ENCODE data around the gene RRAGC. TPM values are rescaled to one million over a fixed set of nuclear protein-coding genes. Genes with fewer than 3 reads are reported as not detected.
"Not testable (repeated sequence)": the region's sequence is repeated elsewhere in the genome, so short reads cannot be mapped to it uniquely, and the experiment has no call there.

RRAGC gene
- total RNA-seq, 1 experiment from 2014 or later, result 4.3 TPM

DNA sequence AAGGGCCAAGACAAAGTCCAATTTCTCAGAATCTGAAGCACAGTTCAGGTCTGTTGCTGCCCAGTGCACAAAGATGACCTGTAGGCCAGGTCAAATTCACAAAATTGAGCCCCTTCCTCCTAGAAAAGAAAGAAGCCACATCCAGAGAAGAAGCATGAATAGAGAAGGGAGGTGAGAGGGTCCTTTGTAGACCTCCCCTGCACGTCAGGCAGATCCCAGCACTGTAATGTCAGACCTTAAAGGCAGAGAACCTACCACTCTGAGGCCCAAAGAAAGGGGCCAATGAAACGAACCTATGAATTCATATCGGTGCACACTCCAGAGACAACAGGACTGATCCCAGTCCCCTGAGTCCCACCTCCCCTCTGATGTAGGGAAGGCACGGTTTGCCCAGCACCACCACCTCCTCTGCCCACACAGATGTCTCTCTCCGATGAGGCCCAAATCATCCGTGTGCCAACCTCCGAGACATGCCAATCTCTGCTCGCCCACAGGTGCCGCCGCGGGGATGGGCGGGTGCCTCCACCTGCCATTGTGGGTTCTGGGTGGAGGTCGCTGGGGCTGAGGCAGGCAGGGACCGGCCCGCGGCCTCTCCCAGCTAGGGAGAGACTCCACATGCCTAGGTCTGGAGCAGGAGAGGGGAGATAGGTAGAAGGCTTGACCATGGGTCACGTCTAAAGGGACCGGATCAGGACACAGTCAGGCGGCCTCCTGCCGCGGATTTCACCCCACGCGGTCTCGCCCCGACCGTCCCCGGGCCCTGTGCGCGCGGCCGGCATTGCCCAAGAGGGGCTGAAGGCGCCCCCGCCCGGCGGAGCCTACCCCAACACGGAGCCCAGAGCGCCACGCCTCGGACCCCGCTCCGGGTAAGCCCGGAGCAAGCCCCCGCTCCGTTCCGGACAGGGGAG, 42.1 kb downstream of the RRAGC start:
- no peak for DNase-seq (ENCODE audit: low spot score)

DNA sequence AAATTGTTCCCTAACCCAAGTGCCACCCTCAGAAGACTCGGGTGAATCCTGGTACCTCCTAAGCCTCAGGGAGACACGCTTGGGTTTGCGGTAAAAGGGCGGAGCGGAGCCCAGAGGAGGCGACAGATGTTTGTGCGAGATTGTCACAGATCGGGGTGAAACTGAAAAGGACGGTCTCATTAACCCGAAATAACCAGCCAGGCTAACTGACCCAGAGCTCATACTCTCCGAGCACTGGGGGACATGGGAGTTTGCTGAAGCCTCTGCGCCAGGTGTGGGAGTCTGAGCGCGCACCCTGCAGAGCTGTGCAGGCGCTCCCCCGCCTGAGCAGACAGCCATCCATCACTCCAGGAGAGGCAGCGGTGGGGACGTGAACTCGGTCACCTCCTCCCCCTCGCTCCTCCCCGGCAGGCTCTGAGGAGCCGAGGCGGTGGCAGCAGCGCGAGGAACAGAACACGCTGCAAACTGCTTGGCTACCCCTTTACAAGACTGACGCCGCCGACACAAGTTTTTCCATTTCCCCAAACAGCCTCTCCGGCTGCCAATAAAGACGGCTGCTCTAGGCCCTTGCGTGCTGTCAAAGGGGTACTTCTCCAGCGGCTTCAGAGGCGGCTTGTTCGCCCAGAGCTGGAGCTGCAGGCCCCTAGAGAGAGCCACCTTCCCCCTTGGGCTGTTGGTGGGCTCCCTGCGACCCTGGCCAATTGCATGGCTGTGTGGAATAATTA, 43.5 kb downstream of the RRAGC start:
- no peak for DNase-seq (ENCODE audit: low spot score)

DNA sequence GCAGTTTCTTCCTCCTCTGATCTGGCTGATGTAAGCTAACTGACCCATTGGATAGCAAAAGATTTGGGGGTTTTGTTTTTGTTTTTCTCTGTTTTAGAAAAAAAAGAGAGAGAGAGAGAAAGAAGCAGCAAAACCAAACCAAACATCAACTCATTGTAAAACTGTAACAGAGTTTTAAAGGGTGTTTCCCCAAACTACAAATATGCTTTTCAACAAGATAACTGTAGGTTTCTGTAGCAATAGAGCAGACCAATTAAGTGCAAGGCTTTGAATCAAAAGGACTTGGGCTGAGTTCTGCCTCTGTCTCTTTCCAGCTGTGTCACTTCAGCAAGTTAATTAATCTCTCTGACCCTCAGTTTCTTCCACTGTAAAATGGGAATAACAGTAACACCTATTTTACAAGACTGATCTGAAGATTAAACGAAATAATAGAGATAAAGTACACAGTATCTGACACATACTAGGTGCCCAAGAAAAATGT, 44.5 kb downstream of the RRAGC start:
- DNase-seq (ENCODE audit: low spot score), result no peak

DNA sequence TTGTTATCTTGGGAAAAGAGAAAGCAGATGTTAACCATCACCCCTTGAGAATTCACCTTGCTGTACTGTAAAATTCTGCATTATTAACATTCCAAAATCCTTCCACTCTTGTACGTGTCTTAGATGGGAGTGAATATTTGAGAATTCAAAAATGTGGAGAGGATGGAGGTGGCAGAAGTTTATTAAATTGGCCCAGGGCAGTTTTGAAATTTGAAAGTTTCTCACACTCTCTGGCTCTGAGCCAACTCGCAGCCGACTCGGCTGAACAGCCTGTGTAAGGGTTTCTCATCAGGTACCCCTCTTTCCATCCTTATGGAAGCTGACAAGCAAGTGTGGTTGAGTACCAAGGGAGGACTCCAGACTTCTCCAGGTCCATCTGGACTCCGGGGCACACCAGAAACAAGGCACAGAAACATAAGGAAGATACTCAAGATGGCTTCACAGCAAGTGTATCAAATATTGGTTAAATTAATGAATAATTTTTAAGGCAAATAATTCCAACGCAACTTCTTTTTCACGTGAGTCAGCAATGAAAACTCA, 45.1 kb downstream of the RRAGC start:
- no peak for DNase-seq (ENCODE audit: low spot score)

DNA sequence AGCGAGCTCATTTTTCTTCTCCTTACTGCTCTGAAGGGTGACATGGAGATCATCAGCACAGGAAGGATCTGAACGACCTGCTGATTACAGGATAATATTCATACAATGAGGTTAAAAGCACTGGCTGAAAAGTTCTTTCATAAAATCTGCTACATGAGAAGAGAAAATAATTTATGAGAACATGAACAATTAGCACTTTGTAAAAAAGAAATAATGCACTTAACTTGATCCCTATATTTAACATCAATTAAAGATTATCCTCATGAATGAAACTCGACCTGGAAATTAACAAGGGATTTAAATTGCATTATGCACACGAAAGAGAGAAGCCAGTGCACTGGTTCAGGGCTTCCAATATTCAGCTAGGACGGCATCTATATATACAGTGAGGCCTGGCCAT, 46.6 kb downstream of the RRAGC start:
- DNase-seq (ENCODE audit: low spot score), result no peak

DNA sequence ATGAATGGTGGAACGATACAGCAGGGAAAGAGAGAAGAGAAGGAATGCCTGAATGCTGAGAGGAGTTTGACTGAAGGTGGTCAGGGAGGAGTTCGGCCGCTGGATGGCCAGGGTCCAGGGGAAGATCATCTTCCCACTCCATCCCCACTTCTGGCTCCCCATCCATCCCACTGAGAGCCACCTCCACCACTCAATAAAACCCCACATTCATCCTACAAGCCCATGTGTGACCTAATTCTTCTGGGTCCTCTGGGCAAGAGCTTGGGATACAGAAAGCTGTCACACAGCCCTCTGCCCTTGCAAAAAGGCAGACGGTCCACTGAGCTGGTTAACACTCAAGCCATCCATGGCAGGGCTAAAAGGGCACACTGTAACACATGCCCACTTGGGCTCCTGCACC, 48.1 kb downstream of the RRAGC start:
- DNase-seq (ENCODE audit: low spot score), result not testable (repeated sequence)

DNA sequence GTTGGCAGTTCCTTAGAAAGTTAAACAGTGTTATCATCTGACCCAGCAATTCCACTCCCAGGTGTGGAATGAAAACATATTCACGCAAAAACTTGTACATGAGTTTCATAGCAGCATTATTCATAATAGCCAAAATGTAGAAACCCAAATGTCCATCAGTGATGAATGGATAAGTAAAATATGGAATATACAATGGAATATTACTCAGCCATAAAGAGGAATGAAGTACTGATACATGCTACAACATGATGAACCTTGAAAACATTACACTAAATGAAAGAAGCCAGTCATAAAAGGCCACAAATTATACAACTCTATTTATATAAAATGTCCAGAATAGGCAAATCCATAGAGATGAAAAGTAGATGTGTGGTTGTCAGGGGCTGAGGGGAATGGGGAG, 53.5 kb downstream of the RRAGC start:
- no peak for DNase-seq (ENCODE audit: low spot score)

DNA sequence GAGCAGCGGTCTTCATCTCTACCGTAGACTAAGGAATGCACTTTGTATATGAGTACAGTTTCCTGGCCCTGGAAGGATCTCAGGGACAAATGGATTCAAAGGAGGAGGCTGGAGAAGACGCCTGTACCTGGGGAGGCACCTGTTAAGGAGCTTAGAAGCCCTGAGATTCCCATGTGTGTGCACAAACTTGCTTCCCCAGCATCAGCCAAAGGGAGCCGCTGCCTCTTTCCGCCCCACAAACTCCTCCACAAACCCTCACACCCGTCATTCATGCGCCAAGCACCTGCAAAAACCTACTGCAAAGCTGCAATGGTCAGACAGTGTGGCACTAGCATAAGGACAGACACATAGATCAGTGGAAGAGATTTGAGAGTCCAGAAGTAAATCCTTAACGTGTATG, 54.5 kb downstream of the RRAGC start:
- no peak for DNase-seq (ENCODE audit: low spot score)

DNA sequence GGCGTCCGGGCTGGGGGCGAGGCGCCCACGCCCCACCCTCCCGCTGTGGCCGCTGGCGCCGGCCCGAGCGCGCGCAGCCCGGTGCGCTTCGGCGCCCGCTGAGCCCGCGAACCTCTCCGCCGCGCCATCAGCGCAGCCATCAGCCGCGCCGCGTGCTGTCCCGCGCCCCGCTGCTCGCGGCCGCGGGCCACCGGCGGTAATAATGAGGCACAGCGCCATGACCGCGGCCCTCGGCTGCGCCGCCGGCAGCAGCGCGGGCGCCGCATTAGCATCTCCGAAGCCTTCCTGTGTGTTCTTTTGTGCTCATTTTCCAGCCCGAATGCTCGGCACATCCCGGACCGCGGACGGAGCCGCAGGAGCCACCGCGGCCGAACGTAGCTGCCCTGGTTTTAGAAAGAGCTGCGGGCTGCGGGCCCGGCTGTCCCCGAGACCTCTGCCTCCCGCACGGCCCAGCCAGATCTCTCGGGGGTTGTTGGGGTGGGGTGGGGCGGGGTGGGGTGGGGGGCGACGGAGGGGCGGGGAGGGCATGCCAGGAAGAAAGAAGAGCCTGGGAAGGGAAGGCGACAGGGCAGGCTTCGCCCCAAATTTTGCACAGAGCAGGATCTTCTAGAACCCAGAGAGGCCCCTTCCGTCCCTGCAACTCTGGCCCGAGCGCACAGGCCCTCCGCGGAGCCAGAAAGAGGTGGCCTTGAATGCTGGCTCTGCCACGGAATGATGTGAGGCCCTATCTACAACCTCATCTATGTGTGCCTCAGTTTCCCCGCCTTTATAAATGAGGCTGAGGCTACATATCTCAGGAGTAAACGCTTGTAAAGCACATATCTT, 55.3 kb downstream of the RRAGC start:
- DNase-seq (ENCODE audit: low spot score), result no peak

DNA sequence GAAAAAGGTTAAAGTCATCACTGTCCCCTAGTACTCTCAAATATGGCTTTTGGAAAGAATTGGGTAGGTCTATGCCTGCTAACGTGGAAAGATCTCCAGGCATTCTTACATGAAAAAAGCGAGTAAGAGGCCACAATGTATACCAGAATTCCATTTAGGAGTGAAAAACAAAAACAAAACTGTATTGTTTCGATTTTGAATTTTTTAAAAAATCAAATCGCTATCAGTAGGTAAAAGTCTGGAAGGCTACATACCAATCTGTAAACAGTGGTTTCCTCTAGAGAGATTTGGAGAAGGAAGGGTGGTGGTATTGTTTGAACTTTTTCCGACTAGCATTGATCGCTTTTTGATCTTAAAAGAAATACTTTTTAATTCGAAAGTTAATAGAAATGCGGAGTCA, 55.9 kb downstream of the RRAGC start:
- DNase-seq (ENCODE audit: low spot score), result no peak

DNA sequence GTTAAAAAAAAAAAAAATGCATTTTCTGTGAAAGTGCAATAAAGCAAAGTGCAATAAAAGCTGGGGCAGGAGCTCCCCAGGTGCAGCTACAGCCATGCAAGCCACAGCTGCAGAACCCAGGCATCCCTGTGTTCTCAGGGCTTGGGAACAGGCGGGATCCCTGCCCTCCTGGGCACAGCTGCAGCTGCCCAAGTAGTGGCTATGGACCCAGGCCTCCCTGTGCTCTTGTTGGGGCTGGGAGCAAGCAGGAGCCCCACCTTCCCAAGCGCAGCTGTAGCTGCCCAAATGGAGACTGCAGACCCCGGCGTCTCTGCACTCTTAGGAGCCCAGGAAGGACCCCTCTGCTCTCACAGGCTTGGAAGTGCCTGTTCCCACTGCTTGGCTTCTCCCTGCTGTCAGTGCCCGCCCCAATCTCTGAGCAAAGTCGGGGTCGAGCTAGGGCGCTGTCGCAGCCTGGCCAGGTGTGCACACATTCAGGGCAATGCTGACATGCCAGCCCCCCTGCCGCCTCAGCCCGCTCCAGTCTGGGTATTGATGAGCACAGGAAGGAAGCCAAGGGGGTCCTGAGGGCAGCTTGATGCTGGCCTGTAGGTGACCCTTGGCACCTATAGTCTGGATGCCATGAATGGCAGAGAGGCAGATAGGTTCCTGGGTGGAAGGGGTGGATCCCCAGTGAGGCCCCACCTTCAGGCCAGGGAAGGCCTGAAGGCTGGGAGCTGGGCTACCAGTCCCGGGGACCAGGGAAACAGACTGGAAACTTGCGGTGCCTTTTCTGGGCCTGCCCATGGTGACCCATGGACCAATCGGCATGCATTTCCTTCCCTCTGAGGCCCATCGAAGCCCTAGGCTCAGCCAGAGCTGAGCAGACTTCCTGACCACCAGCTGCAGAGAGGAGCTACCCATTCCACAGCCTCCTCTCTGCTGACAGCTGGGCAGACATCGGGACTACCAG, 58.6 kb downstream of the RRAGC start:
- DNase-seq (ENCODE audit: low spot score), result no peak

DNA sequence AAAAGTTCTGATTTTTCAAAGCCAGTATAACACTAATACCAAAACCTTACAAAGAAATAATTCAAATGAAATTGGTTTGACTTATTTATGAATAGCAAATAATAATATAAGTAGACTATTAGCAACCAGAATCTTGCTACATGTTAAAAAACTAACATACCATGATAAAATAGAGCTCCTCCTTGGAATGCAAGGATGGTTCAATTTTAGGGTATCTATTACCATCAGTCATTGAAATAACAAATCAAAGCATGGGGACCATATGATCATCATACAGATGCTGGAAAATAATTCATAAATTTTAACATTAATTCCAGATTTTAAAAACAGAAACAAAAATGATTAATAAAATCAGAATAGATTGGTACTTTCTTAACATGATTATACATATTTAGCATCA, 66.3 kb downstream of the RRAGC start:
- no peak for DNase-seq (ENCODE audit: low spot score)

DNA sequence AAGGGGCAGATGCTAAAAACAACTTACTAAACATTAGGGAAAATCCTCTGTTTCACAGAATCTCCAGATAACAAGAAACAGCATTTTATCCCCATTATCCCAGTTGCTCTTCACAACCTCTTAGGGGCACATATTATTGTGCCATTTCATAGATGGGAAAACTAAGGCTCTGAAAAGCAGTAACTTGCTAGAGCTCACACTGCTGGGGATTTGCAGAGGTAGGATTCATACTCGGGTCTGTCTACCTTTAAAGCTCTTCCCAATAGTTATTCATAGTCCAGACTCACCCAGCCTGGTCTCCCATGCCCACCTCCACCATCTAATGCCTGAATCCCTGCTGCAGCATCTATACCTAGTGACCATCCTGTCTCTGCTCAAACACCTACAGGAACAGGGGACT, 67.7 kb downstream of the RRAGC start:
- DNase-seq (ENCODE audit: low spot score), result no peak

DNA sequence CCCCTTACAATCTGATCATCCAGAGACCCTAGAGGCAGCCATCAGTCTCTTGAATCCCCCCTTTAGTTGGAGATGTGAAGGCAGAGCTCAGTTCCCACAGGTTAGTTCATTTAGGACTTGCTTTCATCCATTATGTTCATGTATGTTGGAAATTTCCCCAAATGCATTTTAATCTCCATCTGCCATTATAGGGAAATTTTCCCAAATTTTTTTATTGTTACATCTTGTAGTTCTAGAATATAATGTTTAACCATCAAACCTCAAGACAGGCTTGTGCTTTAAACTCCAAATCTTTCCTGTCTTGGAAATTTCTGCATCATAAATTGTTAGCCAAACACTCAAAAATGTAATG, 68.4 kb downstream of the RRAGC start:
- no peak for DNase-seq (ENCODE audit: low spot score)

DNA sequence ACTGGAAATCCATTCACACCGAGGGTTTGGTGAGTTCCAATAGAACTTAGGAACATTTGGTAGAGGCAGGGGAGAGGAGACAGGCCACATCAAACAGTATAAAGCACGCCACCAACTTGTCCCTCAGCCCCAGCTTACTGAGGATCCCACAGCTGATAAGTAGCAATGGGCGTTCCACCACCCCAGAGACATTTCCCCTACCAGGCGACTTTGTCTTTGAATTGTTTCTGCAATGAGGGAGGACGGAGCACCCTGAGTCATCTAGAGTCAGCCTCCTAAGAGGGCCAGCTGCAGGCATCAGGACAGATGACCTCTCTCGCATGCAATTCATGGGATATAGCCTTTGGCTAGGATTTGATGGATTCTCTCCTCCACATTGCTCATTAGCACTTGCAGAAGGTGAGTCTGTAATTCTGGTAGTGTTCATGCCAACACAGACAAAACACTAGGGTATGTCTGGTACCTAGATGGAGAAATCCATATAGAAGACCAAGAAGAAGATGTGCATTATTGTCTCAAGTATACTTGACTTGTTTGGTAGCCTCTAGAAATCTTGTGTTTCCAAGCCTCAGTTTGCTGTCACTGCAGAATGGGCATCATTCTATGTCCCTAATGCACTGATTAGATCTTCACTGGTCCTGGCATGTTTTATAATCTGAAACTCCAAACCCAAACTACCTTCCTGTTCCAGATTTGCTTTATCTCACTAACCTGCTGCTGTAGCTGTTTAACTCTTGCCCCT, 69.0 kb downstream of the RRAGC start:
- DNase-seq (ENCODE audit: low spot score), result no peak

DNA sequence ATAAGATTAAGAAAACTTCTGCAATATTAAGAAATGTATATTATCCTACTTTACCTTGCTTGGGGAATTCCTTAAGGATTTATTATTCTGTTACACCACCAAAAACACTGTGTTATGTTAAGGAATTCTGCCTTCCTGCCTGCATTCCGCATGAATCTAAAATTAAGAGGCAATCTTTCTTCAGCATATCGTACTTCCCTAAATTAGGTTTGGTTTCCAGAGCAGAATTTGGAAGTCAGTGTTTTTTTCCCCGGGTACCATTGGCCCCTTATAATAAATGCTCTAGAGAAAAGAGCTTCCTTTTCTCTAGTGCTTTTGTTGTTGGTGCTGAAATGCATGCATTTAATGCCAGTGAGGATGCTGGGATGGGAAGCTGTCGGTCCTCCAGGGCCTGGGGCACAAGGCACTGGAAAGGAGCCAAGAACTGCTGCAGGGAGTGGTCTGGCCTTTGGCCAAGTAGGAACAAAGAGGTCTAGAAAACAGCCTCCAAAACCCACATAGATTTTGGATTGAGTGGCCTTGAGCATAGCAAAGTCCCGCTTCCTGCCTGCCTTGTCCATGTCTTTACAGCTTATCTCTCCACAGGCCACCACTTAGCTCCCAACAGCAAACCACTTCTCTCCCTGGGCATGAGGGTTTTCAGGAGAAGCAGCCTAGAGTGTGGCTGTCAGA, 69.9 kb downstream of the RRAGC start:
- no peak for DNase-seq (ENCODE audit: low spot score)

DNA sequence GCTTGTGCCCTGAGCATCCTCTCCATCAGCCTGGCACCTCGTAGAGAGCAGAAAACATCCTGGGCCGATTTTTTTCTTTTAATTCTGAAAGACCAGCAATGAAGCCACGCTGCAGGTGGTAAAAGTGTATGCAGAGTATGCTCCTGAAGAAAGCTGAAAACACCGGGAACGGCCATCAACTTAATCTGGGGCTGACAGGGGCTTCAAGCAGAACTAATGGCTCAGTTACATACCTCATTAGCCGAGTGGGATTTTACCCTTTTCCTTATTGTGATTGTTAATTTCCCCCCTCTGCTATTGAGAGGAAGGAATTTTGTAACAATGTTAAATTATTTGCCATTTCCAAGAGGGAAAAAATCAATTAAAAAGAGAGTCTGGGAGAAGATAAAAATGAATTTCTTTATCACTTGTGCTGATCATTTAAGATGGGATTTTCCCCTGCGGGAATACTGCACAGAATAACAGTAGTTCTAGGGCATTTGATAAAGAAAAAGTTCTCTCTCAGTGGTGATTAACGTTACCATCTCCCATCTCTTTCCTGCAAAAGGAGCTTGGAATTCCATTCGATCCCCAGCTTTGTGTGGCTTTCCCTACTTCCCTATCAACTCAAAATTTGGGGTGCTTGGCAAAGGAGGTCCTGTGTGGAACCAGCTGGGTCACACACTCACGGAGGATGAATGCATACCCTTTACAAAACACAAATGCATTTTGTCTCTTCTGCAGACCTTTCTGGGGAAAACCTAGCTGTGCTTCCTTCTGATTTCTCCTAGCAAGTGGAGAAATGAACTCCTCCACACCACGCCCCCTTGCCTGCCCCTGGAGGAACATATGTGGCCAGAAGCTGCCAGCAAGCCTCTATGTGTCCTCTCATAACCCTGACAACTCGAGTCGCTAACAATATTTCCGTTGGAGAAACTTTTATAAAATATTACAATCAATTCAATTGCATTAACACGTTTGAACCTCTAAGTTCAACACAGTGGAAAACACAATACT, 70.9 kb downstream of the RRAGC start:
- DNase-seq (ENCODE audit: low spot score), result no peak
